ENCODE data around the gene WDR33.

The WDR33 gene

GRCh38 chr2:127663566-127664064 lies 147.4 kb downstream of the WDR33 start:
- Histone ChIP-seq H3K27me3 (replicated peaks; ENCODE audit: control insufficient read depth, insufficient read depth, low read length) (no peaks in the 10 kb centered on the region), H3K4me1 (ENCODE audit: control insufficient read depth, insufficient read depth, low read length) (peaks cover 21% of the 10 kb centered on the region), H3K9me3 (ENCODE audit: control insufficient read depth, low read length) (peaks cover 3% of the 10 kb centered on the region), H3K4me3 (ENCODE audit: low read length) (no peak overlapping the region), H3K9ac (ENCODE audit: low read length) (no peak overlapping the region), H3K36me3 (ENCODE audit: control insufficient read depth, insufficient read depth, low read length, severe bottlenecking) (no peaks in the 10 kb centered on the region)
- DNase-seq (ENCODE audit: low read depth): no peak

DNA sequence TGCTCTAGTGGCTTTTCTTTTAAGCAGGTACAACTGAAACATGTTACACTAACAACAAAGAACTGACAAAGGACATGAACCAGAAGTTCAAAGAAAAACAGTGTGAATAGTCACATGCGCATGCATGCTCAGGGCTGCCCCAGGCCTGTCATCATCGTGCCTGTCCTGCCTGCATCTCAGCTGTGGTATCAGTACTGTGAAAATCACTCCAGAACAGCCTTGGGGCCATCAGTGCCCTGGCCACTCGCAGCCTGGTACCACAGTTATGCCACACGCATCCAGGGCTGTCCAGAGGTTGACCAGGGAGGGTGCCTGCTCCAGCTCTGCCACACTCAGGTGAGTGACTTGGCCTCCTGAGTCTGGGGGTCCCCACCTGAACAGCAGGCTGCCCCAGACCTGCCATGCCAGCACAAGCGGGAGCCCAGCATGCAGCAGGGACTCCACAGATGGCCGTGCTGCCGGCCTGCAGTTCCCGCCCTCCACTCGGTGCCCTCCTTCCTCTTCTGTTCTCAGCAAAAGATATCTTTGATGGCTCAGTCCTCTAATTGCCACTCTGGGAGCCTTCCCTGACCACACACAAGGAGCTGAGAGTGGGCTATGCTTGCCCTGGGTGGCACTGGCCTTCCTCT lies 147.9 kb downstream of the WDR33 start:
- H3K4me1 ChIP-seq (ENCODE audit: control insufficient read depth, insufficient read depth, low read length): peaks cover 22% of the 10 kb centered on the region
- H3K9me3 ChIP-seq (ENCODE audit: control insufficient read depth, low read length): peaks cover 3% of the 10 kb centered on the region
- DNase-seq (ENCODE audit: low read depth): no peak
- no peak overlapping the region for H3K4me3 ChIP-seq (ENCODE audit: low read length)
- no peaks in the 10 kb centered on the region for H3K27me3 ChIP-seq (replicated peaks; ENCODE audit: control insufficient read depth, insufficient read depth, low read length)
- H3K9ac ChIP-seq (ENCODE audit: low read length): no peak overlapping the region
- H3K36me3 ChIP-seq (ENCODE audit: control insufficient read depth, insufficient read depth, low read length, severe bottlenecking): no peaks in the 10 kb centered on the region

DNA sequence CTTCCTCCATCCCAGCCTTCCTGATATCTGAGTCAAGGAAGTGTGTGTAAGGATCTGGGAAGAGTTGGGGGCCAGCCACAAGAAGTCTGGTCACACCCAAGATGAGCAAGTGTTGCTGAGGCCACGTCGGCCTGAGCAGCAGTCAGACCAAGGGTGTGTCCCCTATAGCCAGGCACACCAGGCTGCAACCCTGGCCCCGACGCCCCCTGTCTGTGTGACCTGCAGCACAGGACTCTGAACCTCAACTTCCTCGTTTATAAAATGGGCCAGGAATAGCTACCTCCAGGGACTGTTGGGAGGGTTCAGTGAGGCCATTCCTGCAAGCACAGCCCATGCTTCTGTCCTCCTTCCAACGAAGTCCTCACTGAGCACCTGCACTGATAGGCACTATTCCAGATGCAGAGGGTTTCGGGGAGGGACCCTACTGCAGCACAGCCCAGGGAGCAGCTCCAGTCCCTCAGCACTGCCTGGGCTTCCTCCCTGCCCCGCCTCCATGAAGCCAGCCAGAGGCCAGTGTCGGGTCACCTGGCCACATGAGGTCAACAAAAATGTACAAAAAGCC lies 148.9 kb downstream of the WDR33 start:
- H3K4me1 ChIP-seq (ENCODE audit: control insufficient read depth, insufficient read depth, low read length): peaks cover 22% of the 10 kb centered on the region
- H3K4me3 ChIP-seq (ENCODE audit: low read length): no peak overlapping the region
- H3K9ac ChIP-seq (ENCODE audit: low read length): peak overlapping the region; percentile 69
- no peak for DNase-seq (ENCODE audit: low read depth)
- no peaks in the 10 kb centered on the region for H3K27me3 ChIP-seq (replicated peaks; ENCODE audit: control insufficient read depth, insufficient read depth, low read length)
- H3K36me3 ChIP-seq (ENCODE audit: control insufficient read depth, insufficient read depth, low read length, severe bottlenecking): no peaks in the 10 kb centered on the region
- no peaks in the 10 kb centered on the region for H3K9me3 ChIP-seq (ENCODE audit: control insufficient read depth, low read length)

GRCh38 chr2:127661072-127661649 lies 149.8 kb downstream of the WDR33 start:
- H3K9me3 ChIP-seq (ENCODE audit: control insufficient read depth, low read length): no peaks in the 10 kb centered on the region
- H3K4me1 ChIP-seq (ENCODE audit: control insufficient read depth, insufficient read depth, low read length): peaks cover 22% of the 10 kb centered on the region
- peak overlapping the region; percentile 69 for H3K9ac ChIP-seq (ENCODE audit: low read length)
- no peaks in the 10 kb centered on the region for H3K36me3 ChIP-seq (ENCODE audit: control insufficient read depth, insufficient read depth, low read length, severe bottlenecking)
- no peak overlapping the region for H3K4me3 ChIP-seq (ENCODE audit: low read length)
- no peak for DNase-seq (ENCODE audit: low read depth)
- H3K27me3 ChIP-seq (replicated peaks; ENCODE audit: control insufficient read depth, insufficient read depth, low read length): no peaks in the 10 kb centered on the region

GRCh38 chr2:127660291-127660578 lies 150.7 kb downstream of the WDR33 start:
- no peaks in the 10 kb centered on the region for H3K27me3 ChIP-seq (replicated peaks; ENCODE audit: control insufficient read depth, insufficient read depth, low read length)
- H3K9ac ChIP-seq (ENCODE audit: low read length): no peak overlapping the region
- H3K36me3 ChIP-seq (ENCODE audit: control insufficient read depth, insufficient read depth, low read length, severe bottlenecking): no peaks in the 10 kb centered on the region
- no peaks in the 10 kb centered on the region for H3K9me3 ChIP-seq (ENCODE audit: control insufficient read depth, low read length)
- DNase-seq (ENCODE audit: low read depth): no peak
- no peak overlapping the region for H3K4me3 ChIP-seq (ENCODE audit: low read length)
- peaks cover 22% of the 10 kb centered on the region for H3K4me1 ChIP-seq (ENCODE audit: control insufficient read depth, insufficient read depth, low read length)

GRCh38 chr2:127659408-127660290 lies 151.3 kb downstream of the WDR33 start:
- peaks cover under 1% of the 10 kb centered on the region for H3K36me3 ChIP-seq (ENCODE audit: control insufficient read depth, insufficient read depth, low read length, severe bottlenecking)
- H3K27me3 ChIP-seq (replicated peaks; ENCODE audit: control insufficient read depth, insufficient read depth, low read length): no peaks in the 10 kb centered on the region
- no peak for DNase-seq (ENCODE audit: low read depth)
- H3K9ac ChIP-seq (ENCODE audit: low read length): no peak overlapping the region
- no peaks in the 10 kb centered on the region for H3K9me3 ChIP-seq (ENCODE audit: control insufficient read depth, low read length)
- H3K4me1 ChIP-seq (ENCODE audit: control insufficient read depth, insufficient read depth, low read length): peaks cover 22% of the 10 kb centered on the region
- no peak overlapping the region for H3K4me3 ChIP-seq (ENCODE audit: low read length)

DNA sequence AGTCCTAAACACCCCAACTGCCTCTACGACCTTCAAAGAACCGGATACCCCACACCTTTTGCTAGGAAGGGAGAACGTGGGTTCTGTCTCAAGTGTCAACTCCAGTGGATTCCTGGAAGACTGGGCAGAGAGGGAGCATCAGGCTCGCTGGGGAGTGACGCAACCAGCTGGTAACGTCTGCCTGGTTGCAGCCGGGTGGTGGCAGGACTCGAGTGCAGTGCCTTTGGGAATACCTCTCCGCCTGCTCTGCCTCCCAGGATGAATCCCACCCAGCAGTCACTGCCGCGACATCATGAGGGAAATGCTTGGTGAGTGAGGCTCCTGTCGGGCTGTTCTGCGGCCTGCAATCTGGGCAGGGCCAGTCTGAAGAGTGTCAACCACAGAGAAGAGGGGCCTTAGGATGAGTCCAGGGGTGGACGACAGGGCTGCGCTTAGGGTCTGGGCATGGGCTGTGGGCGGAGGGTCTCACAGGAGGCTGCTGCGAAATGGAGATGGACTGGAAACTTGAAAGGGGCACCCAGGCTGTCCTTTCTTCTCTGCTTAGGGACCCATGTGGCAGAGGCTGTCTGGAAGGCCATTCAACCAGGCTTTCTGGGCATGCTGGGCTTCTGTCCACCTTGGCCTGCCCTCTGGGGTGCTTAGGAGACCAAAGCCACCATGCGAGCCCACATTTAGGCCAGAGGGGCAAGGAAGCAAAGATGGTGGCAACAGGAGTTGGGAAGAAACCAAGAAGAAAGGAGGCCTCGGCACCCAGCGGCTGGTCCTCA lies 152.1 kb downstream of the WDR33 start:
- no peak overlapping the region for H3K9ac ChIP-seq (ENCODE audit: low read length)
- no peak for DNase-seq (ENCODE audit: low read depth)
- peaks cover 4% of the 10 kb centered on the region for H3K36me3 ChIP-seq (ENCODE audit: control insufficient read depth, insufficient read depth, low read length, severe bottlenecking)
- peaks cover 22% of the 10 kb centered on the region for H3K4me1 ChIP-seq (ENCODE audit: control insufficient read depth, insufficient read depth, low read length)
- H3K27me3 ChIP-seq (replicated peaks; ENCODE audit: control insufficient read depth, insufficient read depth, low read length): no peaks in the 10 kb centered on the region
- no peaks in the 10 kb centered on the region for H3K9me3 ChIP-seq (ENCODE audit: control insufficient read depth, low read length)
- H3K4me3 ChIP-seq (ENCODE audit: low read length): no peak overlapping the region

GRCh38 chr2:127658146-127658545 lies 152.8 kb downstream of the WDR33 start:
- Histone ChIP-seq H3K4me3 (ENCODE audit: low read length) (no peak overlapping the region), H3K9ac (ENCODE audit: low read length) (no peak overlapping the region), H3K9me3 (ENCODE audit: control insufficient read depth, low read length) (no peaks in the 10 kb centered on the region), H3K27me3 (replicated peaks; ENCODE audit: control insufficient read depth, insufficient read depth, low read length) (no peaks in the 10 kb centered on the region), H3K36me3 (ENCODE audit: control insufficient read depth, insufficient read depth, low read length, severe bottlenecking) (peaks cover 4% of the 10 kb centered on the region), H3K4me1 (ENCODE audit: control insufficient read depth, insufficient read depth, low read length) (peaks cover 22% of the 10 kb centered on the region)
- DNase-seq (ENCODE audit: low read depth): no peak

GRCh38 chr2:127657232-127657595 lies 153.8 kb downstream of the WDR33 start:
- Histone ChIP-seq H3K9me3 (ENCODE audit: control insufficient read depth, low read length) (no peaks in the 10 kb centered on the region), H3K36me3 (ENCODE audit: control insufficient read depth, insufficient read depth, low read length, severe bottlenecking) (peaks cover 4% of the 10 kb centered on the region), H3K9ac (ENCODE audit: low read length) (no peak overlapping the region), H3K27me3 (replicated peaks; ENCODE audit: control insufficient read depth, insufficient read depth, low read length) (no peaks in the 10 kb centered on the region), H3K4me1 (ENCODE audit: control insufficient read depth, insufficient read depth, low read length) (peaks cover 21% of the 10 kb centered on the region), H3K4me3 (ENCODE audit: low read length) (no peak overlapping the region)
- no peak for DNase-seq (ENCODE audit: low read depth)

- Histone ChIP-seq H3K27me3 (replicated peaks; ENCODE audit: control insufficient read depth, insufficient read depth, low read length) (no peaks in the 10 kb centered on the region), H3K9me3 (ENCODE audit: control insufficient read depth, low read length) (no peaks in the 10 kb centered on the region), H3K36me3 (ENCODE audit: control insufficient read depth, insufficient read depth, low read length, severe bottlenecking) (peaks cover 4% of the 10 kb centered on the region), H3K4me1 (ENCODE audit: control insufficient read depth, insufficient read depth, low read length) (peaks cover 15% of the 10 kb centered on the region), H3K4me3 (ENCODE audit: low read length) (no peak overlapping the region), H3K9ac (ENCODE audit: low read length) (no peak overlapping the region)
- DNase-seq (ENCODE audit: low read depth): no peak
Observed at GRCh38 chr2:127656569-127657231, 154.3 kb downstream of the WDR33 start.
